ENCODE data around the gene OR2K2. TPM values are rescaled to one million over a fixed set of nuclear protein-coding genes. Genes with fewer than 3 reads are reported as not detected.

Gene OR2K2
- total RNA-seq, 1 donor from 2014 or later = not detected

GRCh38 chr9:111360881-111361280 lies 30.9 kb upstream of the OR2K2 start:
- Mint-ChIP-seq H3K4me1 (no peaks in the 10 kb centered on the region), H3K27ac (no peak overlapping the region)
- no peak overlapping the region for H2AFZ ChIP-seq (replicated peaks)

GRCh38 chr9:111356481-111357244 lies 26.6 kb upstream of the OR2K2 start:
- Mint-ChIP-seq H3K4me3 (no peak overlapping the region), H3K4me1 (no peaks in the 10 kb centered on the region), H3K27me3 (ENCODE audit: insufficient read depth, low read depth) (peaks cover 2% of the 10 kb centered on the region), H3K27ac (no peak overlapping the region), H3K36me3 (peaks cover 4% of the 10 kb centered on the region), H3K9me3 (no peaks in the 10 kb centered on the region)
- H3K4me1 ChIP-seq = no peaks in the 10 kb centered on the region
- H2AFZ ChIP-seq (replicated peaks) = no peak overlapping the region
- no peaks in the 10 kb centered on the region for H3K27me3 ChIP-seq
- TF ChIP-seq CTCF (IDR thresholded peaks at IDR 0.05) (no peak), EZH2 (IDR thresholded peaks at IDR 0.05) (no peak), EZH2phosphoT487 (IDR thresholded peaks at IDR 0.05) (no peak)
- no peak overlapping the region for H3K4me2 ChIP-seq
- H4K20me1 ChIP-seq (ENCODE audit: low read depth) = no peaks in the 10 kb centered on the region
- H3K4me3 ChIP-seq = no peak overlapping the region
- H3K36me3 ChIP-seq = no peaks in the 10 kb centered on the region
- no peaks in the 10 kb centered on the region for H3K79me2 ChIP-seq (ENCODE audit: low read depth)
- DNase-seq (ENCODE audit: low spot score) = peak; percentile 14
- H3K27ac ChIP-seq = no peak overlapping the region
- no peak overlapping the region for H3K9ac ChIP-seq
- no peaks in the 10 kb centered on the region for H3F3A ChIP-seq (ENCODE audit: low read depth)
- no peaks in the 10 kb centered on the region for H3K9me3 ChIP-seq (ENCODE audit: low read depth)

More at GRCh38 chr9:111360881-111361280, 30.9 kb upstream of the OR2K2 start:
- TF ChIP-seq CTCF (IDR thresholded peaks at IDR 0.05) (no peak), EZH2phosphoT487 (IDR thresholded peaks at IDR 0.05) (no peak), EZH2 (IDR thresholded peaks at IDR 0.05) (no peak)
- Histone ChIP-seq H4K20me1 (ENCODE audit: low read depth) (no peaks in the 10 kb centered on the region), H3K79me2 (ENCODE audit: low read depth) (no peaks in the 10 kb centered on the region), H3K4me1 (no peaks in the 10 kb centered on the region), H3K4me2 (no peak overlapping the region), H3F3A (ENCODE audit: low read depth) (no peaks in the 10 kb centered on the region), H3K27me3 (no peaks in the 10 kb centered on the region), H3K9ac (no peak overlapping the region), H3K9me3 (ENCODE audit: low read depth) (no peaks in the 10 kb centered on the region), H3K27ac (no peak overlapping the region), H3K4me3 (no peak overlapping the region), H3K36me3 (peaks cover 3% of the 10 kb centered on the region)
- Mint-ChIP-seq H3K4me3 (no peak overlapping the region), H3K27me3 (ENCODE audit: insufficient read depth, low read depth) (no peaks in the 10 kb centered on the region), H3K36me3 (peaks cover 19% of the 10 kb centered on the region), H3K9me3 (no peaks in the 10 kb centered on the region)
- DNase-seq (ENCODE audit: low spot score) = no peak

GRCh38 chr9:111352545-111352944 lies 22.5 kb upstream of the OR2K2 start:
- no peak overlapping the region for H3K27ac ChIP-seq
- no peak overlapping the region for H2AFZ ChIP-seq (replicated peaks)
- DNase-seq (ENCODE audit: low spot score) = no peak
- H3K4me1 Mint-ChIP-seq = no peaks in the 10 kb centered on the region
- H3K4me3 Mint-ChIP-seq = no peak overlapping the region
- no peaks in the 10 kb centered on the region for H3K4me1 ChIP-seq
- H3F3A ChIP-seq (ENCODE audit: low read depth) = no peaks in the 10 kb centered on the region
- TF ChIP-seq EZH2phosphoT487 (IDR thresholded peaks at IDR 0.05) (no peak), EZH2 (IDR thresholded peaks at IDR 0.05) (no peak), CTCF (IDR thresholded peaks at IDR 0.05) (no peak)
- H3K9me3 Mint-ChIP-seq = no peaks in the 10 kb centered on the region
- no peak overlapping the region for H3K4me3 ChIP-seq
- H3K36me3 ChIP-seq = no peaks in the 10 kb centered on the region
- no peak overlapping the region for H3K27ac Mint-ChIP-seq
- H3K4me2 ChIP-seq = no peak overlapping the region
- no peaks in the 10 kb centered on the region for H4K20me1 ChIP-seq (ENCODE audit: low read depth)
- no peaks in the 10 kb centered on the region for H3K9me3 ChIP-seq (ENCODE audit: low read depth)
- no peaks in the 10 kb centered on the region for H3K36me3 Mint-ChIP-seq
- H3K9ac ChIP-seq = no peak overlapping the region
- H3K27me3 ChIP-seq = no peaks in the 10 kb centered on the region
- H3K79me2 ChIP-seq (ENCODE audit: low read depth) = no peaks in the 10 kb centered on the region
- H3K27me3 Mint-ChIP-seq (ENCODE audit: insufficient read depth, low read depth) = peaks cover 2% of the 10 kb centered on the region

Measured in neural progenitor cell (in vitro differentiated cells).